Measurements from ENCODE around the gene SPEF1.

Gene SPEF1

DNA sequence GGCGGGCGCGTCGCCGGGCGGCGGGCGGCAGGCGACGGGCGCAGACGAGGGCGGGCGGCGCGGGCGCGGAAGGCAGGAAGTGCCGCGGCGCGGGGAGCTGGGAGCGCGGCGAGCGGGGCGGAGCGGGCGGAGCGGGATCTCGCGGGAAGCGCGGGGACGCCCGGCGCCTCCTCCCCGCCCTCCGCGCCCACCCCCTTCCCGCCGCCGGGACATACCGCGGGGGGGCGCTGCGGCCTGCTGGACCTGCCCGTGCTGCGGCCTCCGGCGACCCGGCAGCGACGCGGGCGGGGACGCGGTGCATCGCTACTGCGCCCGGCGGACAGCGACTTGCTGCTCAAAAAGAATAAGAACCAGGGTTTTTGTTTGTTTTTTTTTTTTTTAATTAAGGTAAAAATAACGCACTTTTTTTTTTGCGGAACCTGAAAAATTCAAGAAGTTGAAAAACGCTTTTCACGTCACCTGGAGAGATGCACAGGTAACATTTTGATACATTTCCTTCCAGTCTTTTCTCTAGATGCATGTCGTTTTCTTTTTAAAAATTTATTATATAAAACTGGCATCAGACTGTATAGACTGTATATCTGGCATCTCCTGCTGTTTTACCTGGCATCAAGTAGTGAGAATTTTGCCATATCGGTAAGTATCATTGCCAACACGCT, 5.5 kb upstream of the SPEF1 start, which contains the start of gene CENPB:
CENPB (minus strand) TSS at position 76 of the 659 bp plus-strand sequence. CDS start 257 bp downstream, outside the sequence.
- peak; percentile 99 for DNase-seq

DNA sequence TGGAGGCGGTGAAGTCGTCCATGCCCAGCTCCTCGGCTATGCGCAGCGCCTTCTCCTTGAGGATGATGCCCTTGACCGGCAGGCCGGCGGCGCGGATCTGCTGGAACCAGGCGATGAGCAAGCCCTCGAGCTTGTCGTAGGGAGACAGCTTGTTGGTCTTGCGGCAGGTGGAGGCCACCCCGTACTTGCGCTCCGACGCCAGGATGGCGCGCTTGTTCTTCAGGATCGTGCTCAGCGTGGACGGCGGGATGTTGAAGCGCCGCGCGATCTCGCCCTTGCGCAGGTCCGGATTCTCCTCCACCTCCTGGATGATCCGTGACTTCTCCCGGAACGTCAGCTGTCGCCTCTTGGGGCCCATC, 4.9 kb upstream of the SPEF1 start:
- DNase-seq = peak; percentile 83

DNA sequence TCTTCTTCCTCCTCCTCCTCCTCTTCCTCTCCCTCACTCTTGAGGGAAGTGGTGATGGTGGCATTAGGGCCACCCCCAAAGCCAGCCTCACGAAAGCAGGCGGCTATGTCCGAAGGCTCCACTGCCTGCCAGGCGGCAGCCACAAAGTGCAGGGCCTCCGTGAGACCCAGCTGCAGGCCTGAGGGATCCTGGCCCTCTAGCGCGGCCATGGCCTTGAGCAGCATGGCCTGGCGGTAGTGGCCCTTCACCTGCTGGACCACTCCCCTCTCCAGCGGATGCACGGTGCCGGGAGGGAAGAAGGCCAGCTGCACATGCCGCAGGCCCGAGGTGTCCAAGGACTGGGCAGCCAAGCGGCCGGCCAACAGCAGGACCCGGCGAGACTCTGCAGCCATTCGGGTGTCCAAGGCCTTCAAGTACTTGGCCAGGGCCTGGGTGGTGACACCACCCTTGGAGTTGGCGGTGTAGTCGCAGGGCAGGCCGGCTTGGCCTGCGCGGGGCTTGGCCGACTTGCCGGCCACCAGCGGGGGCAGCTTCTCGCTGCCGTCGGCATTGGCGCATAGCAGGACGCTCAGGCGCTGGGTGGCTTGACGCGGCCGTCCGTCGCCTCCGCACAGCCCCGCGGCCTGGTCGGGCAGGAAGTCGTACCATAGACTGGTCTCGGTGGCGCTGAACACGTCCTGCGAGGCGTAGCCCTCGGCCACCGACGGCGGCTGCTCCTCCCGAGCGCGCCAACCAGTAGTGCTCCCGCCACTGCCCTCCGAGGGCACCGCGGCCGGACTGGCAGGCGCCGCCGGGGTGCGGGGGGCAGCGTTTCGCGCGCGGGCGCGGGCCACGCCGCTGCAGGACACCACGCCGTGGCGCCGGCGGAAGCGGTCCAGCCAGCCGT, 4.2 kb upstream of the SPEF1 start:
- no peak for DNase-seq

DNA sequence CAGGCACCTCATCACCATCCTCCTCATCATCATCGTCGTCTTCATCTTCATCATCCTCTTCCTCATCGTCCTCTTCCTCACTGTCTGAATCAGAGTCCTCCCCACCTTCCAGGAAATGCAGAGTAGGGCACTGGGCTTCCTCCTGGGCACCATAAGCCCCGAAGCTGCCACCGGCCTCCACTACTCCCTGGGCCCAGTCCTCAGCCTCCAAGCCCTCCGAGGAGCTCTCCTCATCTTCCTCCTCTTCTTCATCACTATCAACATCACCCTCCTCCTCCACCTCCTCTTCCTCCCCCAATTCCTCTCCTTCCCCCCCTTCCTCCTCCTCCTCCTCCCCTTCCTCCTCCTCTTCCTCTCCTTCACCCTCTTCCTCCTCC, 3.6 kb upstream of the SPEF1 start:
- DNase-seq = no peak

DNA sequence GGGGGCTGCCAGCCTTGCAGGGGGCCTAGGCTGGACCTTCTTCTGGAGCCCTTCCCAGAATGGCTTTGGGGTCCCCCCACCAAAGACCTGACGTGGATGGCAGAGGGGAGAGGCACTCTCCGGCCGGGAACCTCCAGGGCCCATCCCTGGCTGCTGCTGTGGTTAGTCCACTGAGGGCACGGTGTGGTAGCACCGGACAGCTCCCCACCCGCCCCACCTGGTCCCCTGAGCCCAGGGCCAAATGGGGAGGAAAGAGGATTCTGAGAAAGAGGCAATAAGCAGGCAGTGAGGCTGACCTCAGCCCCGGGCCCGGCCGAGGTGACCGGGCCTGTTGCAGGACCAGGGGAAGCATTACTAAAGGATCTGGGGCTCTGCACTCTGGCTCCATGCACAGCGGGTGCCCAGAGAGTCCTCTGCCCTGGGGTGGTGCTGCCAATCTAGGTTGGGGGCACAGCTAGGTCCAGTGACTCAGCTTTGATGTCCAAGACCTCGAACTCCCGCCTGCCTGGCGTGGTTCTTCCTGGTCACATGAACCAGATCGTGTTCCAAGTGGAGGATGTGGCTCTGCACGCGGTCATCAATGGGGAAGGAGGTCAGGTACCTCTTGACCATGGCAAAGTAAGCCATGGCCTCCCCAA, 3.1 kb upstream of the SPEF1 start:
- no peak for DNase-seq

- no peak for DNase-seq
These were observed 2.4 kb upstream of the SPEF1 start for GRCh38 chr20:3783511-3784195.

DNA sequence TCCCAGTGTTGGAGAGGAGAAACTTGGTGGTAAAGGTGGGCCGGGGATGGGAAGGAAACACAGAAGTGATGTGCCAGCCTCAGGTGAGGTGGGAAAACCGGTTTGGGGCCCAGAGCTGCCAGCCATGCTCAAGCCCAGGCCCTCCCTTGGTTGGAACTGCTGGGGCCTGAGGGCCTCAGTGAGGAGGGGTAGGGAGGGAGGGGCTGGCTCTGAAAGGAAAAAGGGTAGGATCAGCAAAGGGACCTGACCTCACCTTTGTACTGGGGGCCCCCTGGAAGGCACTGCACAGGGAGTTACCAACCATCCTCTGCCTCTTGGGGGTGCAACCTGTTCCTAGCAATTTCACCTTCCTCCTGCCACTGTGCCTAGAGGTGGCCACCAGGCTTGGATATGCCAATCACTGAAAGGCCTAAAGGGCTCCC, 1.8 kb upstream of the SPEF1 start:
- DNase-seq = no peak

GRCh38 chr20:3782597-3782996, 1.3 kb upstream of the SPEF1 start:
- DNase-seq = no peak

DNA sequence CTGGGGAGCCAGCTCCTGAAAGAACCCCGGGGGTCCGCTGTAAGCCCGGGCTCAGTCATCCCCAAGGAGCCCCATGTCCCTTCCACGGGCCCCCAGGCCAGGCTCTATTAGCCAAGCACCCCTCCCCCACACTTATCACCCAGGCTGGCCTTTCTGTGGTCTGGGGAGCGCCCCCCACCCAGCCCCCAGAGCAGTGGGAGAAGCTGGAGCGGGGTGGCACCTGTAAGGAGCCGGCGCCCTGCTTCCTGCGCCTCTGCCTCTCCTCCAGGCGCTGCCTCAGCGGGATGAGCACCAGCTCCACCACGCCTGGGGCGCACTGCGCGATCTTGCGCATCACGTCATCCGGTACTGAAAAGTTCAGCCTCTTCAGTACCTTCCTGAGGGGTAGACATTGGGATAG, 2.3 kb downstream of the SPEF1 start:
- DNase-seq = no peak

GRCh38 chr20:3777716-3778629, 3.3 kb downstream of the SPEF1 start:
- no peak for DNase-seq

GRCh38 chr20:3777381-3777715, 3.9 kb downstream of the SPEF1 start:
- DNase-seq = no peak

DNA sequence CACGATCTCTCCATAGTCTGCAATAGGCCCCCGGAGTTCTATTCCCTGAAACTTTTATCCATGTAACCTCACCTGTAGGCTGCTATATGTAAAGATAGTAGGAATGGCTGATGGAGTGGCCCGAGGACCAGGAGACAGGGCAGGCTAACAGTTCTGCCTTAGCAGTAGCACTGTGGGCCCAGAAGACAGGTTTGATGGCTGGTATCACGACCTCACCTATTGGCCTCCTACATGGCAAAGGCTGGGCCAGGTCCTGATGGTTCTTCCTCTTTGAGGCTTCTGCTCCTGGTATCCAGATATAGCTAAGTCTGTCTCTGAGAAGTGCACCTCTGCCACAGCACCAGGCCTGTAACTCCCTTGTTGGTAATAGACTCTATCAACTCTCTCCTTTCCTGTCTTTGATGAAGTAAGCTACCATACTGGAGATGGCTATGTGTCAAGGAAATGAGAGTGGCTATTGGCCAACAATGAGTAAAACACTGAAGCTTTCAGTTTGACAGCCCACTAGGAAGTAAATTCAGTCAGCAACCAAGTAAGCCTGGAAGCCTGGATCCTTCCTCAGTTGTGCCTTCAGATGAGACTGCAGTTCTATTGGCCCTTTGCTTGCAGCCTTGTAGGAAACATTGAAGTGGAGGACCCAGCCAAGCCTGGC, 5.7 kb downstream of the SPEF1 start:
- no peak for DNase-seq

DNA sequence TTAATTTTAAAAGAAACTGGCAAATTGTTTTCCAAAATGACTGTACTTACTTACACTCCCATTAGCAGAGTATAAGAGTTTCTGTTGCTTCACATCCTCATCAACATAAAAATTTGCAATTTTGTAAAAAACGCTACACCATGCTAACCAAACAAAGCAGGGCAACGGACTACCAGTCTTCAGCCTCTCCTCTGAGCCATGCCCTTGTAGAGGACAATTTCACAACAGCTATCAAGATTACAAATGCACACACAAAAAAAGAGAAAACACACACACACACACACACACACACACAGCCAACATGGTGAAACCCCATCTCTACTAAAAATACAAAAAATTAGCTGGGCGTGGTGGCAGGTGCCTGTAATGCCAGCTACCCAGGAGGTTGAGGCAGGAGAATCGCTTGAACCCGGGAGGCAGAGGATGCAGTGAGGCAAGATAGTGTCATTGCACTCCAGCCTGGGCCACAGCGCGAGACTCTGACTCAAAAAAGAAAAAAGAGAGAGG, 9.6 kb downstream of the SPEF1 start:
- no peak for DNase-seq

DNA sequence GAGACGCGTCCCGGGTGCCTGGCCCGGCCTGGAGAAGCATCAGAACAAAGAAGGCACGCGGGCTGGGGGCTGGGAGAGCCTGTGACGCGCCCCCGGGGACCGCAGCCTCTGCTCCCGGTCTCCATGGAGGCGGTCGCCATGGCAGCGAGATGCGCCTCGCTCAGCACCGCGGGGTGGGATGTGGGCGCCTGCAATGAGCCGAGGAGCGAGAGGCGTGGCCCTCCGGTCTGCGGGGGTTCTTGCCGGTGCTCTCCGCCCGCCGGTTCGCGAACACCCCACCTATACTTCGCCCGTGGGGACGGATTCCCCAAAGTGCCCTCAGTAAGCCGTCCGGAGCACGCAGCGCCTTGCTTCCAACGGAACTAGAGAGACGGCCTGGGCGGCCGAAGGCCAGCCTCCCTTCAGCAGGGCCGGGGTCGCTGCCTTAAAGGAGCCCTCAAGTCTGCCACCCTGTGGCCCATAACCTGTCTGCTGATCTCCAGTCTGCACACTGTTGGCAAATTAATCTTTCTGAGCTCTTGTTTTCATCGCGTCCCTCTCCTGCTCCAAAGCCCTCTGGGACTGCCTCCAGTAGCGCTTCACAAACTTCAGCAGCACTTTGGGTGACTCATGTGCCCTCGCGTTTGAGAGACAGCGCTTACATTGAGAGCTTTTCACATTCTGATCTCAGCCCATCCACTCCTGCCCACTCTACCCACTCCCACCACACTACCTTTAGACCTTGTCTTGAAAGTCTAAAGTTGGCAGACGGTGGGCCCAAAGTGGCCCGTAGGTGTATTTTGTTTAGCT, 12.7 kb downstream of the SPEF1 start:
- DNase-seq = no peak

DNA sequence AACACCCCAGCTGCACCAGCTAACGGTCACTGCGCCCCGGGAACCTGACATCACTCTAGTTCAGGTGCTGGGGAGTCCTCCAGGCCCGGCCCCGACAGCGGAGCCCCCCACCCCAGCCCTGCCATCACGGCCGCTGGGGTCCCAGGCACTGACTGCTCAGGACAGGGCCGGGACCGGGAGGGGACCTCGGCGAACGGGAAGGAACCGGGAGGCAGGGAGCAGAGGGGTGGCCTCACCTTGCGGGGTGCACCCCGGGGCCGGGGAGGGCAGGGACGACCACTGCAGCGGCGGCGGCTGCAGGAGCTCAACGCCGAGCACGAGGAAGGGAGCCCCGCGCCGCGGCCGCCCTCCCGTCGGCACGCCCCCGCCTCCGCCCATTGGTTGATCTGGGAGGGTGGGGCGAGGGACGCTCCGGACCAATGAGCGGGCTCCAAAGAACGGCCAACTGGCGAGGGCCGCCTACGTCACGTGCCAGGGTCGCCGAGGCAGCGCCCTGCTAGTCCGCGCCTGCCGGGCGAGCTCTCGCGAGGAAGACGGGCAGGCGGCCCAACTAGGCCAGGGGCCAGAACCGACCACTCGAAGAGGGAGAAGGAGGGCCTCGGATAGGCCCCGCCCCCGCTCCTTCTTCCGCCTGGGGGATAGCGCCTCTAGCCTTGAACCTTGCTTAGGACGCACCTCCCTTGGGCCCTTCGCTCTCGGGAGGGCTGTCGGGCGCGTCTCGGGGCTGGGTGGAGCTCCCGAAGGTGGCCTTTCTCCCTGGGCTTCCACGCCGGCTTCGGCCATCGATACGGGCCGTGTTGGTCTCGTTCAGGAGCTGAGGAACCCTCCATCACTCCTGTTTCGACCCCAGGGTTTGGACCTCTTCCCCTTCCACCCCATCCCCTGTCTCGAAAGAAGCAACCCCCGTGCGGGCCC, 13.6 kb downstream of the SPEF1 start, which contains the start of gene ADISSP:
ADISSP (minus strand) TSS at position 327 of the 915 bp plus-strand sequence. CDS start 7,653 bp downstream, outside the sequence.
- peak; percentile 96 for DNase-seq

- no peak for DNase-seq
These were observed 14.2 kb downstream of the SPEF1 start for GRCh38 chr20:3767110-3767426.

GRCh38 chr20:3766422-3767109, 14.7 kb downstream of the SPEF1 start:
- no peak for DNase-seq

- no peak for DNase-seq
These were observed 15.9 kb downstream of the SPEF1 start for GRCh38 chr20:3765171-3765882.

Data from 8988T (cell line).